HepG2 (cell line): ENCODE data around the gene FUZ. TPM values are rescaled to one million over a fixed set of nuclear protein-coding genes. Genes with fewer than 3 reads are reported as not detected.

Experiments used
- ATAC-seq: fragments of 200-7000 bp; cut with Tn5 transposase; 3 replicates; pipeline ENCODE4 v1.9.1; 2020; ENCODE audit warnings: mild to moderate bottlenecking, moderate library complexity
- BruUV-seq: library from RNA; stranded (reverse); fragments of 400-500 nt; replicated peaks from 2 replicates; lab custom pipeline; 2021; lab: Mats Ljungman, UMichigan
- CTCF ChIA-PET: fragments of 300-600 bp; formaldehyde crosslinking; extraction: SDS; loops from one replicate; lab custom pipeline; 2021; ENCODE audit warnings: low total read pairs, inconsistent platforms, low intra/inter-chr PET ratio; lab: Yijun Ruan, JAX
- POLR2A ChIA-PET: fragments of 350-600 bp; sonication (Branson Sonifier 250); formaldehyde crosslinking; loops from one replicate; lab custom pipeline; 2020; ENCODE audit warnings: antibody characterized with exemption, inconsistent platforms; lab: Yijun Ruan, JAX
- DNase-seq: peaks from one replicate; pipeline ENCODE4 v3.0.0-alpha.2; 2015; ENCODE audit warnings: low spot score
- FAIRE-seq: peaks from 3 replicates; lab custom pipeline; 2011; peaks lifted over from hg19 to GRCh38; lab: Jason Lieb, UNC
- H2AFZ ChIP-seq: one replicate; pipeline ENCODE4 v1.6.1; 2011; ENCODE audit warnings: low read length, inconsistent platforms
- H3K27ac ChIP-seq: fragments of 300-600 bp; 3 replicates; pipeline ENCODE4 v1.8.0; 2011; ENCODE audit warnings: mixed run types, mild to moderate bottlenecking, mixed read lengths, low read length, inconsistent platforms; ENCODE audit not compliant: insufficient read depth; ENCODE audit errors: extremely low read length
- H3K27me3 ChIP-seq, 2 experiments: fragments of 200-600 bp in 1 of 2; 2 replicates in 1 of 2; 3 replicates in 1 of 2; pipeline versions ENCODE4 v1.6.0 to v1.8.0; 2011; ENCODE audit warnings: low read length in 2 of 2, mild to moderate bottlenecking in 2 of 2, moderate library complexity in 2 of 2, inconsistent platforms in 1 of 2; ENCODE audit not compliant: insufficient read depth in 2 of 2, control insufficient read depth in 1 of 2
- H3K36me3 ChIP-seq, 2 experiments: fragments of 200-600 bp in 1 of 2; replicated peaks in 1 of 2; 2 replicates in 1 of 2; 3 replicates in 1 of 2; pipeline versions ENCODE4 v1.5.1 to v1.8.0; 2011; ENCODE audit warnings: low read length in 2 of 2, inconsistent platforms in 1 of 2; ENCODE audit not compliant: insufficient read depth in 2 of 2, control insufficient read depth in 1 of 2
- H3K4me1 ChIP-seq: 2 replicates; pipeline ENCODE4 v1.5.1; 2012; ENCODE audit warnings: low read length, inconsistent platforms; ENCODE audit not compliant: insufficient read depth
- H3K4me2 ChIP-seq: 2 replicates; pipeline ENCODE4 v1.6.0; 2011; ENCODE audit warnings: low read depth, low read length, inconsistent platforms
- H3K4me3 ChIP-seq, 3 experiments: fragments of 200-600 bp in 1 of 3; sonication (generic), shearing (Covaris generic) in 1 of 3; replicated peaks in 1 of 3; 2 replicates each; pipeline ENCODE4 v1.5.1; 2011 to 2016; ENCODE audit warnings: low read length in 3 of 3, inconsistent platforms in 2 of 3, low read depth in 2 of 3, mild to moderate bottlenecking in 2 of 3, control low read depth in 1 of 3, mixed read lengths in 1 of 3; ENCODE audit not compliant: insufficient read depth in 1 of 3
- H3K79me2 ChIP-seq: one replicate; pipeline ENCODE4 v1.6.1; 2011; ENCODE audit warnings: low read length, inconsistent platforms; ENCODE audit not compliant: insufficient read depth
- H3K9ac ChIP-seq: 2 replicates; pipeline ENCODE4 v1.6.0; 2011; ENCODE audit warnings: mild to moderate bottlenecking, low read depth, low read length, inconsistent platforms; ENCODE audit not compliant: insufficient read depth
- H3K9me3 ChIP-seq: 2 replicates; pipeline ENCODE4 v1.5.1; 2012; ENCODE audit warnings: mild to moderate bottlenecking, low read length
- H4K20me1 ChIP-seq: 2 replicates; pipeline ENCODE4 v1.6.0; 2011; ENCODE audit warnings: inconsistent platforms, mild to moderate bottlenecking, low read length, moderate library complexity; ENCODE audit not compliant: insufficient read depth
- ARID2 ChIP-seq: sonication (generic); formaldehyde crosslinking; IDR thresholded peaks from 2 replicates; pipeline ENCODE4 v1.8.1; 2022; ENCODE audit warnings: mild to moderate bottlenecking, missing genetic modification reagents, borderline replicate concordance
- JUN ChIP-seq: sonication (generic); formaldehyde crosslinking; IDR thresholded peaks from 2 replicates; pipeline ENCODE4 v1.4.0; 2020; ENCODE audit warnings: mild to moderate bottlenecking, missing genetic modification reagents
- KDM5B ChIP-seq: sonication (generic); formaldehyde crosslinking; IDR thresholded peaks from 2 replicates; pipeline ENCODE4 v1.4.0; 2020; ENCODE audit warnings: missing genetic modification reagents, mild to moderate bottlenecking, borderline replicate concordance
- ZNF460 ChIP-seq: sonication (generic); formaldehyde crosslinking; IDR thresholded peaks from 2 replicates; pipeline ENCODE4 v1.5.1; 2020; ENCODE audit warnings: missing genetic modification reagents, mild to moderate bottlenecking, borderline replicate concordance
- ZNF878 ChIP-seq: sonication (generic); formaldehyde crosslinking; IDR thresholded peaks from 2 replicates; pipeline ENCODE4 v1.8.1; 2023; ENCODE audit warnings: mild to moderate bottlenecking, missing genetic modification reagents, moderate library complexity
- ZZZ3 ChIP-seq: sonication (generic); formaldehyde crosslinking; IDR thresholded peaks from 2 replicates; pipeline ENCODE4 v1.4.0; 2020; ENCODE audit warnings: missing genetic modification reagents, mild to moderate bottlenecking, borderline replicate concordance
- WGBS: methylation state at CpG from one replicate; pipeline ENCODE4 v1.1.6; 2017; ENCODE audit warnings: low lambda C conversion rate; 5-methylcytosine and 5-hydroxymethylcytosine counted together
- in situ Hi-C: cut with HindIII; loops from 2 replicates; pipeline ENCODE4 v1.10.0; 2017; ENCODE audit warnings: low pct_unique_long_range_greater_than_20kb; ENCODE audit not compliant: extremely low pct_ligation_motif_present
- intact Hi-C: fragments of 100-400 bp; cut with micrococcal nuclease; formaldehyde crosslinking; loops from one replicate; pipeline ENCODE4 v1.10.0; 2022; ENCODE audit not compliant: unreplicated experiment
- microRNA-seq: library from miRNA; unstranded; fragments of <30 nt; microRNA quantifications from one replicate; pipeline ENCODE4, GENCODE V29; 2020
- polyA plus RNA-seq, 8 experiments: library from polyadenylated mRNA; depleted of rRNA in 3 of 8; stranded (reverse) in 7 of 8; unstranded in 1 of 8; fragments of >200 nt; fragmentation: Illumina TruSeq in 4 of 8; extraction: Trizol in 4 of 8; gene quantifications; 2 replicates each; pipeline versions ENCODE4 v1.2.1 to v1.2.3, GENCODE V29; 2011 to 2016; ENCODE audit warnings: low read depth in 4 of 8, missing spikeins in 1 of 8, mixed read lengths in 1 of 8; ENCODE audit not compliant: insufficient read depth in 1 of 8
- small RNA-seq, 3 experiments: library from RNA; depleted of rRNA; stranded (forward); fragments of <200 nt; gene quantifications; one replicate each; pipeline ENCODE3, GENCODE V24; 2012; ENCODE audit warnings: low read depth in 2 of 3, low replicate concordance in 1 of 3; ENCODE audit not compliant: insufficient read length in 3 of 3, insufficient read depth in 2 of 3
- total RNA-seq, 5 experiments: library from RNA; depleted of rRNA; stranded (reverse); fragments of >200 nt; fragmentation: Illumina TruSeq; extraction: Trizol; gene quantifications; 2 replicates each; pipeline ENCODE4 v1.2.3, GENCODE V29; 2016; ENCODE audit warnings: low read depth in 1 of 5
- TF ChIP-seq, protein P1 (sequence below): sonication (generic); formaldehyde crosslinking; IDR thresholded peaks from 2 replicates; pipeline ENCODE4 v1.9.0; 2021; ENCODE audit warnings: missing genetic modification reagents, borderline replicate concordance
- TF ChIP-seq, protein P2 (sequence below): sonication (generic); formaldehyde crosslinking; IDR thresholded peaks from 2 replicates; pipeline ENCODE4 v1.5.1; 2020; ENCODE audit warnings: mild to moderate bottlenecking, missing genetic modification reagents, moderate library complexity

The FUZ gene
- total and polyA plus RNA-seq, 2 of the 13 experiments (the other 11 are each of a cell fraction or from before 2014, with no cell fraction given): 0.08 TPM; not detected in 1

DNA sequence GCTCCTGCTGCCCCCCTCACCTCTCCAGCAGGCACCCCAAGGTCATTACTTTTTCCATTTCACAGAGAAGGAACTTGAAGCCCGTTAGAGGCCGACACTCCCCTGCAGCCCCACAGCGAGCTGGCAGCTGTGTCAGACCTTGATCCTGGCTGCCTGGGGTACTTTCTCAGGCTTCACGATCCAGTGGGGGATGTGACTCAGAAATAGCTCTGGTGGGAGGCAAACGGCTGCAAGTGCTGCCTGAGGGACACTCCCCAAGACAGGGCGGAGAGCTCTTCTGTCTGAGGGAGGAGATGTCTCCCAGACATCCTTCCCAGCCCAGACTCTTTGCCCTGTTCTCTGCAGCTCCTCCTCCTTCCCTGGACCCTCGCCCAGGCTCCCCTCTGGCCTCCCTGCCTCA lies 54.8 kb downstream of the FUZ start:
- FAIRE-seq (no peak), DNase-seq (no peak), ATAC-seq (peak; percentile 59; the same call in 2 of the 3 replicates)
- Histone ChIP-seq H3K4me1 (peaks cover 21% of the 10 kb centered on the region), H3K36me3 (no peaks in the 10 kb centered on the region), H3K4me2 (peak overlapping the region; percentile 36; the same call in 1 of the 2 replicates), H3K9ac (no peak overlapping the region), H3K27ac (no peak overlapping the region), H2AFZ (no peak overlapping the region), H3K79me2 (no peaks in the 10 kb centered on the region), H4K20me1 (no peaks in the 10 kb centered on the region), H3K9me3 (peaks cover 5% of the 10 kb centered on the region), H3K4me3 (no peak overlapping the region; a peak in 1 of 6 replicates), H3K27me3 (peaks cover 0 to 7% of the 10 kb centered on the region in 2 experiments; a peak in 1 of 5 replicates)
- CTCF ChIA-PET: no interaction called here
- 0% methylated on average over 4 of the region's 7 CpGs for WGBS
- no peak for TF ChIP-seq ZNF878 (CRISPR knock-in tag)
- TF ChIP-seq, protein P1, sequence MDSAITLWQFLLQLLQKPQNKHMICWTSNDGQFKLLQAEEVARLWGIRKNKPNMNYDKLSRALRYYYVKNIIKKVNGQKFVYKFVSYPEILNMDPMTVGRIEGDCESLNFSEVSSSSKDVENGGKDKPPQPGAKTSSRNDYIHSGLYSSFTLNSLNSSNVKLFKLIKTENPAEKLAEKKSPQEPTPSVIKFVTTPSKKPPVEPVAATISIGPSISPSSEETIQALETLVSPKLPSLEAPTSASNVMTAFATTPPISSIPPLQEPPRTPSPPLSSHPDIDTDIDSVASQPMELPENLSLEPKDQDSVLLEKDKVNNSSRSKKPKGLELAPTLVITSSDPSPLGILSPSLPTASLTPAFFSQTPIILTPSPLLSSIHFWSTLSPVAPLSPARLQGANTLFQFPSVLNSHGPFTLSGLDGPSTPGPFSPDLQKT: no peak
- TF ChIP-seq ARID2 (CRISPR knock-in tag): no peak
- TF ChIP-seq KDM5B (CRISPR knock-in tag): no peak
- no peak for TF ChIP-seq ZZZ3 (CRISPR knock-in tag)
- 0 out of 2 replicates have a peak, but pooled peaks have one; percentile 22 for TF ChIP-seq ZNF460 (CRISPR knock-in tag)
- TF ChIP-seq JUN (CRISPR knock-in tag): no peak
- TF ChIP-seq, protein P2, sequence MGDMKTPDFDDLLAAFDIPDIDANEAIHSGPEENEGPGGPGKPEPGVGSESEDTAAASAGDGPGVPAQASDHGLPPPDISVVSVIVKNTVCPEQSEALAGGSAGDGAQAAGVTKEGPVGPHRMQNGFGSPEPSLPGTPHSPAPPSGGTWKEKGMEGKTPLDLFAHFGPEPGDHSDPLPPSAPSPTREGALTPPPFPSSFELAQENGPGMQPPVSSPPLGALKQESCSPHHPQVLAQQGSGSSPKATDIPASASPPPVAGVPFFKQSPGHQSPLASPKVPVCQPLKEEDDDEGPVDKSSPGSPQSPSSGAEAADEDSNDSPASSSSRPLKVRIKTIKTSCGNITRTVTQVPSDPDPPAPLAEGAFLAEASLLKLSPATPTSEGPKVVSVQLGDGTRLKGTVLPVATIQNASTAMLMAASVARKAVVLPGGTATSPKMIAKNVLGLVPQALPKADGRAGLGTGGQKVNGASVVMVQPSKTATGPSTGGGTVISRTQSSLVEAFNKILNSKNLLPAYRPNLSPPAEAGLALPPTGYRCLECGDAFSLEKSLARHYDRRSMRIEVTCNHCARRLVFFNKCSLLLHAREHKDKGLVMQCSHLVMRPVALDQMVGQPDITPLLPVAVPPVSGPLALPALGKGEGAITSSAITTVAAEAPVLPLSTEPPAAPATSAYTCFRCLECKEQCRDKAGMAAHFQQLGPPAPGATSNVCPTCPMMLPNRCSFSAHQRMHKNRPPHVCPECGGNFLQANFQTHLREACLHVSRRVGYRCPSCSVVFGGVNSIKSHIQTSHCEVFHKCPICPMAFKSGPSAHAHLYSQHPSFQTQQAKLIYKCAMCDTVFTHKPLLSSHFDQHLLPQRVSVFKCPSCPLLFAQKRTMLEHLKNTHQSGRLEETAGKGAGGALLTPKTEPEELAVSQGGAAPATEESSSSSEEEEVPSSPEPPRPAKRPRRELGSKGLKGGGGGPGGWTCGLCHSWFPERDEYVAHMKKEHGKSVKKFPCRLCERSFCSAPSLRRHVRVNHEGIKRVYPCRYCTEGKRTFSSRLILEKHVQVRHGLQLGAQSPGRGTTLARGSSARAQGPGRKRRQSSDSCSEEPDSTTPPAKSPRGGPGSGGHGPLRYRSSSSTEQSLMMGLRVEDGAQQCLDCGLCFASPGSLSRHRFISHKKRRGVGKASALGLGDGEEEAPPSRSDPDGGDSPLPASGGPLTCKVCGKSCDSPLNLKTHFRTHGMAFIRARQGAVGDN (CRISPR knock-in tag): 0 out of 2 replicates have a peak, but pooled peaks have one; percentile 16
- in situ Hi-C loops: no loop called here
- POLR2A ChIA-PET: interaction anchor here (1.0 kb wide), 1 partner anchor 92 kb away, joined by 3 read pairs; the partner anchor contains the start of gene PTOV1
- intact Hi-C loops: no loop called here
- no TSS peak for BruUV-seq

Small RNA genes within 50 kb of the gene (microRNA-seq; reads per million reads assigned to microRNA genes)
- 1.0 reads per million for gene MIR4749
- gene MIR6799: 2.6 reads per million, percentile 16 among the genes with 10 or more reads in this experiment
- gene MIR6800: 1.5 reads per million

Small RNA genes within 50 kb of the gene (small RNA-seq; reads per million reads assigned to genes)
- gene MIR4749 (0 to 0.97 (median 0) reads per million in 3 experiments), gene MIR6799 (0 to 1.9 (median 0.33) reads per million in 3 experiments), gene RNU6-841P (0 reads per million in 3 experiments)

Other genes with a start within 250 kb of the FUZ start
- gene NOSIP, start 232.7 kb downstream of the FUZ start, total RNA-seq (2016; rRNA removed; fragmentation: Illumina TruSeq; extraction: Trizol): 78.0 and 81.4 TPM in 2 replicates
- gene NOSIP, start 232.7 kb downstream of the FUZ start, polyA plus RNA-seq (2011; rRNA removed): 54.3 and 58.4 TPM in 2 replicates
- 0.51 and 0.82 TPM in 2 replicates for gene PRRG2, start 232.0 kb downstream of the FUZ start, total RNA-seq (2016; rRNA removed; fragmentation: Illumina TruSeq; extraction: Trizol)
- gene PRRG2, start 232.0 kb downstream of the FUZ start, polyA plus RNA-seq (2011; rRNA removed): 0.64 and 0.66 TPM in 2 replicates
- gene PRR12, start 222.1 kb downstream of the FUZ start, total RNA-seq (2016; rRNA removed; fragmentation: Illumina TruSeq; extraction: Trizol): 1.5 and 1.6 TPM in 2 replicates
- gene PRR12, start 222.1 kb downstream of the FUZ start, polyA plus RNA-seq (2011; rRNA removed): 0.62 and 0.74 TPM in 2 replicates
- gene RRAS, start 173.1 kb downstream of the FUZ start, total RNA-seq (2016; rRNA removed; fragmentation: Illumina TruSeq; extraction: Trizol): 0.79 and 1.5 TPM in 2 replicates
- gene RRAS, start 173.1 kb downstream of the FUZ start, polyA plus RNA-seq (2011; rRNA removed): 12.0 and 13.5 TPM in 2 replicates
- 4.8 and 6.1 TPM in 2 replicates for gene SCAF1, start 171.1 kb downstream of the FUZ start, total RNA-seq (2016; rRNA removed; fragmentation: Illumina TruSeq; extraction: Trizol)
- gene SCAF1, start 171.1 kb downstream of the FUZ start, polyA plus RNA-seq (2011; rRNA removed): 3.3 and 4.3 TPM in 2 replicates
- gene IRF3, start 147.4 kb downstream of the FUZ start, total RNA-seq (2016; rRNA removed; fragmentation: Illumina TruSeq; extraction: Trizol): 61.0 and 65.5 TPM in 2 replicates
- gene IRF3, start 147.4 kb downstream of the FUZ start, polyA plus RNA-seq (2011; rRNA removed): 61.9 and 66.2 TPM in 2 replicates
- 32.6 and 40.8 TPM in 2 replicates for gene BCL2L12, start 147.4 kb downstream of the FUZ start, total RNA-seq (2016; rRNA removed; fragmentation: Illumina TruSeq; extraction: Trizol)
- 25.9 and 26.8 TPM in 2 replicates for gene BCL2L12, start 147.4 kb downstream of the FUZ start, polyA plus RNA-seq (2011; rRNA removed)
- gene PRMT1, start 136.0 kb downstream of the FUZ start, total RNA-seq (2016; rRNA removed; fragmentation: Illumina TruSeq; extraction: Trizol): 324 and 372 TPM in 2 replicates
- gene PRMT1, start 136.0 kb downstream of the FUZ start, polyA plus RNA-seq (2011; rRNA removed): 374 and 400 TPM in 2 replicates
- gene ADM5, start 123.7 kb downstream of the FUZ start, total RNA-seq (2016; rRNA removed; fragmentation: Illumina TruSeq; extraction: Trizol): 1.1 and 2.7 TPM in 2 replicates
- gene ADM5, start 123.7 kb downstream of the FUZ start, polyA plus RNA-seq (2011; rRNA removed): 4.1 and 4.7 TPM in 2 replicates
- not detected in 2 replicates for gene CPT1C, start 122.2 kb downstream of the FUZ start, total RNA-seq (2016; rRNA removed; fragmentation: Illumina TruSeq; extraction: Trizol)
- 0.07 and 0.18 TPM in 2 replicates for gene CPT1C, start 122.2 kb downstream of the FUZ start, polyA plus RNA-seq (2011; rRNA removed)
- gene TSKS, start 50.0 kb downstream of the FUZ start, total RNA-seq (2016; rRNA removed; fragmentation: Illumina TruSeq; extraction: Trizol): not detected in 2 replicates
- gene TSKS, start 50.0 kb downstream of the FUZ start, polyA plus RNA-seq (2011; rRNA removed): 0.03 and 0.21 TPM in 2 replicates
- gene AP2A1, start 46.3 kb downstream of the FUZ start, total RNA-seq (2016; rRNA removed; fragmentation: Illumina TruSeq; extraction: Trizol): 21.8 and 22.7 TPM in 2 replicates
- gene AP2A1, start 46.3 kb downstream of the FUZ start, polyA plus RNA-seq (2011; rRNA removed): 39.7 and 49.9 TPM in 2 replicates
- 11.1 and 11.3 TPM in 2 replicates for gene MED25, start 5.0 kb upstream of the FUZ start, total RNA-seq (2016; rRNA removed; fragmentation: Illumina TruSeq; extraction: Trizol)
- gene MED25, start 5.0 kb upstream of the FUZ start, polyA plus RNA-seq (2011; rRNA removed): 13.3 and 15.1 TPM in 2 replicates
- 59.4 and 68.5 TPM in 2 replicates for gene PTOV1, start 37.9 kb upstream of the FUZ start, total RNA-seq (2016; rRNA removed; fragmentation: Illumina TruSeq; extraction: Trizol)
- gene PTOV1, start 37.9 kb upstream of the FUZ start, polyA plus RNA-seq (2011; rRNA removed): 63.5 and 77.7 TPM in 2 replicates
- 12.5 and 27.1 TPM in 2 replicates for gene PNKP, start 54.3 kb upstream of the FUZ start, total RNA-seq (2016; rRNA removed; fragmentation: Illumina TruSeq; extraction: Trizol)
- gene PNKP, start 54.3 kb upstream of the FUZ start, polyA plus RNA-seq (2011; rRNA removed): 12.7 and 17.0 TPM in 2 replicates
- 10.9 and 13.5 TPM in 2 replicates for gene AKT1S1, start 64.1 kb upstream of the FUZ start, total RNA-seq (2016; rRNA removed; fragmentation: Illumina TruSeq; extraction: Trizol)
- 27.8 and 30.0 TPM in 2 replicates for gene AKT1S1, start 64.1 kb upstream of the FUZ start, polyA plus RNA-seq (2011; rRNA removed)
- 3.6 and 9.7 TPM in 2 replicates for gene TBC1D17, start 64.4 kb upstream of the FUZ start, total RNA-seq (2016; rRNA removed; fragmentation: Illumina TruSeq; extraction: Trizol)
- 16.9 and 21.6 TPM in 2 replicates for gene TBC1D17, start 64.4 kb upstream of the FUZ start, polyA plus RNA-seq (2011; rRNA removed)
- not detected in 2 replicates for gene IL4I1, start 83.6 kb upstream of the FUZ start, total RNA-seq (2016; rRNA removed; fragmentation: Illumina TruSeq; extraction: Trizol)
- gene IL4I1, start 83.6 kb upstream of the FUZ start, polyA plus RNA-seq (2011; rRNA removed): not detected in 2 replicates
- gene ATF5, start 115.9 kb upstream of the FUZ start, total RNA-seq (2016; rRNA removed; fragmentation: Illumina TruSeq; extraction: Trizol): 9.7 and 10.3 TPM in 2 replicates
- 4.9 and 5.2 TPM in 2 replicates for gene ATF5, start 115.9 kb upstream of the FUZ start, polyA plus RNA-seq (2011; rRNA removed)
- 41.5 and 42.1 TPM in 2 replicates for gene NUP62, start 116.2 kb upstream of the FUZ start, total RNA-seq (2016; rRNA removed; fragmentation: Illumina TruSeq; extraction: Trizol)
- gene NUP62, start 116.2 kb upstream of the FUZ start, polyA plus RNA-seq (2011; rRNA removed): 15.4 and 16.5 TPM in 2 replicates
- not detected in 2 replicates for gene SIGLEC11, start 147.9 kb upstream of the FUZ start, total RNA-seq (2016; rRNA removed; fragmentation: Illumina TruSeq; extraction: Trizol)
- not detected in 2 replicates for gene SIGLEC11, start 147.9 kb upstream of the FUZ start, polyA plus RNA-seq (2011; rRNA removed)
- 25.6 and 28.3 TPM in 2 replicates for gene VRK3, start 212.1 kb upstream of the FUZ start, total RNA-seq (2016; rRNA removed; fragmentation: Illumina TruSeq; extraction: Trizol)
- gene VRK3, start 212.1 kb upstream of the FUZ start, polyA plus RNA-seq (2011; rRNA removed): 16.8 and 23.8 TPM in 2 replicates
- 11.9 and 13.9 TPM in 2 replicates for gene ZNF473, start 212.7 kb upstream of the FUZ start, total RNA-seq (2016; rRNA removed; fragmentation: Illumina TruSeq; extraction: Trizol)
- 5.8 and 5.9 TPM in 2 replicates for gene ZNF473, start 212.7 kb upstream of the FUZ start, polyA plus RNA-seq (2011; rRNA removed)